Measurements from ENCODE around the gene PRSS27.
"Not testable (repeated sequence)": the region's sequence is repeated elsewhere in the genome, so short reads cannot be mapped to it uniquely, and the experiment has no call there.

PRSS27 gene

GRCh38 chr16:2724088-2724676 is 4.2 kb upstream of the PRSS27 start:
- H3K36me3 ChIP-seq (ENCODE audit: insufficient read depth, low read length) = no peaks in the 10 kb centered on the region

GRCh38 chr16:2721634-2722173 is 1.7 kb upstream of the PRSS27 start:
- not testable (repeated sequence) for H3K79me2 ChIP-seq (ENCODE audit: insufficient read depth, low read length); H3K9me3 ChIP-seq (ENCODE audit: insufficient read depth, low read depth, low read length); H3K27me3 ChIP-seq (ENCODE audit: insufficient read depth, low read length, poor library complexity, severe bottlenecking); H3K9me2 ChIP-seq (replicated peaks; ENCODE audit: low read depth, low read length); H3F3A ChIP-seq (ENCODE audit: low read depth); H4K20me1 ChIP-seq (ENCODE audit: insufficient read depth, low read length, poor library complexity, severe bottlenecking); H3K36me3 ChIP-seq (ENCODE audit: insufficient read depth, low read length)
- peaks cover 21% of the 10 kb centered on the region for H3K4me1 ChIP-seq (ENCODE audit: insufficient read depth, low read length, poor library complexity, severe bottlenecking)
- H3K4me3 ChIP-seq (ENCODE audit: low read length, poor library complexity, severe bottlenecking) = peak overlapping the region; percentile 74
- peak overlapping the region; percentile 62 for H3K9ac ChIP-seq (ENCODE audit: low read depth, low read length, poor library complexity, severe bottlenecking)
- H3K4me2 ChIP-seq (ENCODE audit: low read depth, low read length, poor library complexity, severe bottlenecking) = peak overlapping the region; percentile 64
- peak overlapping the region; percentile 87 for H2AFZ ChIP-seq (ENCODE audit: low read length)

More at GRCh38 chr16:2724088-2724676, 4.2 kb upstream of the PRSS27 start:
- Histone ChIP-seq H3K4me3 (ENCODE audit: low read length, poor library complexity, severe bottlenecking) (no peak overlapping the region), H3K4me1 (ENCODE audit: insufficient read depth, low read length, poor library complexity, severe bottlenecking) (no peaks in the 10 kb centered on the region), H3K9me3 (ENCODE audit: insufficient read depth, low read depth, low read length) (no peaks in the 10 kb centered on the region), H4K20me1 (ENCODE audit: insufficient read depth, low read length, poor library complexity, severe bottlenecking) (no peaks in the 10 kb centered on the region), H3K9ac (ENCODE audit: low read depth, low read length, poor library complexity, severe bottlenecking) (no peak overlapping the region), H3F3A (ENCODE audit: low read depth) (no peaks in the 10 kb centered on the region), H3K79me2 (ENCODE audit: insufficient read depth, low read length) (no peaks in the 10 kb centered on the region), H2AFZ (ENCODE audit: low read length) (no peak overlapping the region), H3K9me2 (replicated peaks; ENCODE audit: low read depth, low read length) (no peaks in the 10 kb centered on the region), H3K27me3 (ENCODE audit: insufficient read depth, low read length, poor library complexity, severe bottlenecking) (no peaks in the 10 kb centered on the region), H3K4me2 (ENCODE audit: low read depth, low read length, poor library complexity, severe bottlenecking) (no peak overlapping the region)
- TF ChIP-seq CTCF (conservative IDR thresholded peaks at IDR 0.05; ENCODE audit: low read length) (no peak), EZH2phosphoT487 (IDR thresholded peaks at IDR 0.05; ENCODE audit: borderline replicate concordance) (no peak)

GRCh38 chr16:2720719-2721633 is 952 bp upstream of the PRSS27 start:
- H3K4me1 ChIP-seq (ENCODE audit: insufficient read depth, low read length, poor library complexity, severe bottlenecking) = peaks cover 25% of the 10 kb centered on the region

More at GRCh38 chr16:2720719-2721633, 952 bp upstream of the PRSS27 start:
- no peaks in the 10 kb centered on the region for H3K79me2 ChIP-seq (ENCODE audit: insufficient read depth, low read length)
- H3K9me2 ChIP-seq (replicated peaks; ENCODE audit: low read depth, low read length) = no peaks in the 10 kb centered on the region
- TF ChIP-seq CTCF (conservative IDR thresholded peaks at IDR 0.05; ENCODE audit: low read length) (peak; percentile 11; the same call in 1 of the 2 replicates), EZH2phosphoT487 (IDR thresholded peaks at IDR 0.05; ENCODE audit: borderline replicate concordance) (no peak)
- H3K4me2 ChIP-seq (ENCODE audit: low read depth, low read length, poor library complexity, severe bottlenecking) = peak overlapping the region; percentile 64
- H3K27me3 ChIP-seq (ENCODE audit: insufficient read depth, low read length, poor library complexity, severe bottlenecking) = no peaks in the 10 kb centered on the region
- H4K20me1 ChIP-seq (ENCODE audit: insufficient read depth, low read length, poor library complexity, severe bottlenecking) = no peaks in the 10 kb centered on the region
- H3K36me3 ChIP-seq (ENCODE audit: insufficient read depth, low read length) = no peaks in the 10 kb centered on the region
- no peaks in the 10 kb centered on the region for H3K9me3 ChIP-seq (ENCODE audit: insufficient read depth, low read depth, low read length)
- H3K4me3 ChIP-seq (ENCODE audit: low read length, poor library complexity, severe bottlenecking) = peak overlapping the region; percentile 74
- H2AFZ ChIP-seq (ENCODE audit: low read length) = peak overlapping the region; percentile 87
- H3F3A ChIP-seq (ENCODE audit: low read depth) = no peaks in the 10 kb centered on the region
- peak overlapping the region; percentile 69 for H3K9ac ChIP-seq (ENCODE audit: low read depth, low read length, poor library complexity, severe bottlenecking)

Data from Loucy (cell line).